Measurements from ENCODE around the gene UBA6. TPM values are rescaled to one million over a fixed set of nuclear protein-coding genes. Genes with fewer than 3 reads are reported as not detected.

The UBA6 gene
- total RNA-seq, 6 experiments from 2014 or later = 84.7 to 137 (median 94.7) TPM

DNA sequence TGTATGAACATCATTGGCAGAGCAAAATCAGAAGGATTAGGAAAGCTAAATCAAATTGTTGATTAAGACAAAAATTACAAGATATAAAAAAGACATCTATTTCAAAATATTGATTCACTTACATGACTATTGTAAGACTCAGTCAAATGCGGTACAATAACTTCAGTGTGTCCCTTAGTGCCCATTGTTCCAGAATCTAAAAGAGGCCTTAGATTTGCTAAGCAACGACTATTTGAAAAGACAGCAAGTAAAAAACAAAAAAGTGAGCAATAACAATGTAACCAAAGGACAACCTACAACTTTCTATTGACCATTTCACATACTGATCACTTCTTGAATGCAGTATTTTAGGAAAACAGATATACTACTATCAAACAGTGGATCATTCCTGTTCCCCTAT is 65.6 kb downstream of the UBA6 start:
- Mint-ChIP-seq H3K4me3 (no peak overlapping the region), H3K9me3 (no peaks in the 10 kb centered on the region), H3K27me3 (ENCODE audit: insufficient read depth) (no peaks in the 10 kb centered on the region; the same call in 1 of the 2 replicates), H3K27ac (no peak overlapping the region), H3K4me1 (ENCODE audit: low read depth) (no peaks in the 10 kb centered on the region), H3K36me3 (ENCODE audit: low read depth) (peaks cover 35% of the 10 kb centered on the region)
- no peak for DNase-seq
- TF ChIP-seq, protein P1, sequence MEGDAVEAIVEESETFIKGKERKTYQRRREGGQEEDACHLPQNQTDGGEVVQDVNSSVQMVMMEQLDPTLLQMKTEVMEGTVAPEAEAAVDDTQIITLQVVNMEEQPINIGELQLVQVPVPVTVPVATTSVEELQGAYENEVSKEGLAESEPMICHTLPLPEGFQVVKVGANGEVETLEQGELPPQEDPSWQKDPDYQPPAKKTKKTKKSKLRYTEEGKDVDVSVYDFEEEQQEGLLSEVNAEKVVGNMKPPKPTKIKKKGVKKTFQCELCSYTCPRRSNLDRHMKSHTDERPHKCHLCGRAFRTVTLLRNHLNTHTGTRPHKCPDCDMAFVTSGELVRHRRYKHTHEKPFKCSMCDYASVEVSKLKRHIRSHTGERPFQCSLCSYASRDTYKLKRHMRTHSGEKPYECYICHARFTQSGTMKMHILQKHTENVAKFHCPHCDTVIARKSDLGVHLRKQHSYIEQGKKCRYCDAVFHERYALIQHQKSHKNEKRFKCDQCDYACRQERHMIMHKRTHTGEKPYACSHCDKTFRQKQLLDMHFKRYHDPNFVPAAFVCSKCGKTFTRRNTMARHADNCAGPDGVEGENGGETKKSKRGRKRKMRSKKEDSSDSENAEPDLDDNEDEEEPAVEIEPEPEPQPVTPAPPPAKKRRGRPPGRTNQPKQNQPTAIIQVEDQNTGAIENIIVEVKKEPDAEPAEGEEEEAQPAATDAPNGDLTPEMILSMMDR (IDR thresholded peaks at IDR 0.05) = no peak

DNA sequence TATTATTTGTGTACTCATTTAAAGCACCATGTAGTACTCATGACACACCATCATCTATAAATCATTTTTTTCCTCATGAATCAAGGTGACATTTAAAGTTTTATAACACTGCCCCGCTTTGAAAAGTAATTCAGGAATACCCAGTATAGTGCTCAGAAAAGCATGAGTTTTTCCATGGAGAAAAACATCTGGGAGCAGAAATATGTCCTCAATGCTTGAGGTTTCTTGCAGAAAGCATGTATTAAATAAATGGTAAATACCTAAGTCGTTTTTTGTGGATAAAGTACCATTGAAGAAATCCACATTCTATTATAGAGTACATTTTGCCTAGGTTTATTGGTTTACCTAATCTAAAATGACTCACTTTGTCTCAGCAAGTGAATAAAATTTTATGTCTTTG is 66.2 kb downstream of the UBA6 start:
- Mint-ChIP-seq H3K9me3 (no peaks in the 10 kb centered on the region), H3K4me3 (no peak overlapping the region), H3K27ac (no peak overlapping the region), H3K27me3 (ENCODE audit: insufficient read depth) (no peaks in the 10 kb centered on the region; the same call in 1 of the 2 replicates), H3K4me1 (ENCODE audit: low read depth) (no peaks in the 10 kb centered on the region), H3K36me3 (ENCODE audit: low read depth) (peaks cover 30% of the 10 kb centered on the region)
- DNase-seq = no peak
- TF ChIP-seq, protein P1 (IDR thresholded peaks at IDR 0.05) = no peak

DNA sequence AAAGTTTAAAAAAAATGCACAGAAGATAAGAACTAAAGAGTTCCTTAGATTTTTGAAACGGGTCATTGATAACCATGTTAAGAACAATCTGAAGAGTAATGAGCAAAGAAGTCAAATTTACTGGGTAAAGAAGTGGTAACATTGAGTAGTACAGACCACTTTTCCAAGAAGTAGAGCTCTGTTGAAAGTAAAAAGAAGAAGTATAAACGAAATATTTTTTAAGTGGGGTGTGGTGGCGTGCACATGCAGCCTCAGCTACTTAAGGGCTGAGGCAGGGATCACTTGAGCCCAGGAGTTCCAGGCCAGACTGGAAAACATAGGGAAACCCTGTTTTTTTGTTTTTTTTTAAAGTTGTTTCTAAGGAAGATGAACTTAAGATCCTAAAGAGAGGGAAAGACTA is 68.5 kb downstream of the UBA6 start:
- no peak overlapping the region for H3K4me3 Mint-ChIP-seq
- H3K27ac Mint-ChIP-seq = no peak overlapping the region
- no peaks in the 10 kb centered on the region for H3K4me1 Mint-ChIP-seq (ENCODE audit: low read depth)
- no peaks in the 10 kb centered on the region for H3K9me3 Mint-ChIP-seq
- no peaks in the 10 kb centered on the region; the same call in 1 of the 2 replicates for H3K27me3 Mint-ChIP-seq (ENCODE audit: insufficient read depth)
- peaks cover 16% of the 10 kb centered on the region for H3K36me3 Mint-ChIP-seq (ENCODE audit: low read depth)
- no peak for DNase-seq
- TF ChIP-seq, protein P1 (IDR thresholded peaks at IDR 0.05) = no peak

DNA sequence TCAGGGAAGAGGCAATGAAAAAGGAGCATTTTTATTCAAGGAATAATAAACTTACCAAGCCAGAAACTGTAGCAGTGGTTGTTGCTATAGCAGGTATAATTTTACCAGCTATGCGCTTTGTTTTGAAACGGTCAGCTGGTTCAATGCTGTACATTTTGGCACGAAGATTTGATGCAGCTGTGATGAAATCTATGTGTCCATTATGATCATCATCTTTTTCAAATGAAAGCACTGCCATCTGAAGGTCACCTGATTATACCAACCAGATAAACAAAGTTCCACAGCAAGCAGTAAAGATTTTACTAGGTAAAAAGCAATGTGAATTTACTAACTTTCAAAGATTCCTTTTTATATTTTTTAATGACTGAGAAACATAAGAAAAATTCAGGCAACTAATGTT is 76.0 kb downstream of the UBA6 start:
- TF ChIP-seq, protein P1 (IDR thresholded peaks at IDR 0.05) = no peak

DNA sequence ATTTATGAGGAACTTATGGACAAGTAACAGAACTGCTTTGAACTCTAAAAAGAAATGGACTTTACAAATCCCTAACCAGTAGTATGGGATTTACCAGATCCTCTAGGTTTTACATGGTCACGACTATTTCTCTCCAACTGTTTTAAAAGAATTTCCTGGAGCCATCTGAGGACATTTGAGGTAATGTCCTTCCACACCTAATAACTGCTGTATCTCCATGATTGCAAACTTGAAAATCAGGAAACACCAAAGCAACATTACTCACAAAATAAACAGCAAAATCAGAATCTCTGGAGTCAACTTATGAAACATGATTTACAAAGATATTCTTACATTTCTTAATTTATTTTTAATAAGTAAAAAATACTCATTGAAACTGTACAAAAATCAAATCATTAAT is 84.5 kb downstream of the UBA6 start:
- TF ChIP-seq, protein P1 (IDR thresholded peaks at IDR 0.05) = no peak
- Mint-ChIP-seq H3K36me3 (ENCODE audit: low read depth) (peaks cover 51% of the 10 kb centered on the region), H3K9me3 (no peaks in the 10 kb centered on the region; the same call in 1 of the 2 replicates), H3K27me3 (ENCODE audit: insufficient read depth) (no peaks in the 10 kb centered on the region), H3K27ac (no peak overlapping the region), H3K4me1 (ENCODE audit: low read depth) (no peaks in the 10 kb centered on the region), H3K4me3 (no peak overlapping the region)
- DNase-seq = no peak

More for the DNA sequence above, 76.0 kb downstream of the UBA6 start:
- H3K4me1 Mint-ChIP-seq (ENCODE audit: low read depth) = no peaks in the 10 kb centered on the region
- no peaks in the 10 kb centered on the region for H3K9me3 Mint-ChIP-seq
- no peak for DNase-seq
- no peaks in the 10 kb centered on the region for H3K27me3 Mint-ChIP-seq (ENCODE audit: insufficient read depth)
- no peak overlapping the region for H3K4me3 Mint-ChIP-seq
- H3K27ac Mint-ChIP-seq = no peak overlapping the region
- H3K36me3 Mint-ChIP-seq (ENCODE audit: low read depth) = peaks cover 25% of the 10 kb centered on the region

DNA sequence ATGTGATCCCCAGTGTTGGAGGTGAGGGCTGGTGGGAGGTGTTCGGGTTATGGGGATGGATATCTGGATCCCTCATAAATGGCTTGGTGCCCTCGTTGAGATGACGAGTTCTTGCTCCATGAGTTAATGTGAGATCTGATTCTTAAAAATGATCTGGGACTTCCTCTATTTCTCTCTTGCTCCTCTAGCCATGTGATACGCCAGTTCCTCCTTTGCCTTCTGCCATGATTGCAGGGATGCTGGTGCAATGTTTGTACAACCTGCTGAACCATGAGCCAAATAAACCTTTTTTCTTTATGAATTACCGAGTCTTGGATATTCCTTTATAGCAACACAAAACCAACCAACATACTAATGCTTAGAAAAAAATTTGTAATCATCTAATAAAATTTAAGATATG is 85.8 kb downstream of the UBA6 start:
- Mint-ChIP-seq H3K4me3 (no peak overlapping the region), H3K36me3 (ENCODE audit: low read depth) (peaks cover 42% of the 10 kb centered on the region), H3K4me1 (ENCODE audit: low read depth) (no peaks in the 10 kb centered on the region), H3K27ac (no peak overlapping the region), H3K9me3 (no peaks in the 10 kb centered on the region; the same call in 1 of the 2 replicates), H3K27me3 (ENCODE audit: insufficient read depth) (no peaks in the 10 kb centered on the region)
- DNase-seq = no peak
- TF ChIP-seq, protein P1 (IDR thresholded peaks at IDR 0.05) = no peak
